ENCODE measurements around the gene GPC3.

GPC3 gene

GRCh38 chrX:133555782-133556458, 429.5 kb downstream of the GPC3 start:
- no peak for DNase-seq (ENCODE audit: low read depth)
- TF ChIP-seq, protein P1, sequence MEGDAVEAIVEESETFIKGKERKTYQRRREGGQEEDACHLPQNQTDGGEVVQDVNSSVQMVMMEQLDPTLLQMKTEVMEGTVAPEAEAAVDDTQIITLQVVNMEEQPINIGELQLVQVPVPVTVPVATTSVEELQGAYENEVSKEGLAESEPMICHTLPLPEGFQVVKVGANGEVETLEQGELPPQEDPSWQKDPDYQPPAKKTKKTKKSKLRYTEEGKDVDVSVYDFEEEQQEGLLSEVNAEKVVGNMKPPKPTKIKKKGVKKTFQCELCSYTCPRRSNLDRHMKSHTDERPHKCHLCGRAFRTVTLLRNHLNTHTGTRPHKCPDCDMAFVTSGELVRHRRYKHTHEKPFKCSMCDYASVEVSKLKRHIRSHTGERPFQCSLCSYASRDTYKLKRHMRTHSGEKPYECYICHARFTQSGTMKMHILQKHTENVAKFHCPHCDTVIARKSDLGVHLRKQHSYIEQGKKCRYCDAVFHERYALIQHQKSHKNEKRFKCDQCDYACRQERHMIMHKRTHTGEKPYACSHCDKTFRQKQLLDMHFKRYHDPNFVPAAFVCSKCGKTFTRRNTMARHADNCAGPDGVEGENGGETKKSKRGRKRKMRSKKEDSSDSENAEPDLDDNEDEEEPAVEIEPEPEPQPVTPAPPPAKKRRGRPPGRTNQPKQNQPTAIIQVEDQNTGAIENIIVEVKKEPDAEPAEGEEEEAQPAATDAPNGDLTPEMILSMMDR (conservative IDR thresholded peaks at IDR 0.05; ENCODE audit: low read length) = no peak
- no peak overlapping the region for H3K4me3 ChIP-seq (ENCODE audit: low read length)

DNA sequence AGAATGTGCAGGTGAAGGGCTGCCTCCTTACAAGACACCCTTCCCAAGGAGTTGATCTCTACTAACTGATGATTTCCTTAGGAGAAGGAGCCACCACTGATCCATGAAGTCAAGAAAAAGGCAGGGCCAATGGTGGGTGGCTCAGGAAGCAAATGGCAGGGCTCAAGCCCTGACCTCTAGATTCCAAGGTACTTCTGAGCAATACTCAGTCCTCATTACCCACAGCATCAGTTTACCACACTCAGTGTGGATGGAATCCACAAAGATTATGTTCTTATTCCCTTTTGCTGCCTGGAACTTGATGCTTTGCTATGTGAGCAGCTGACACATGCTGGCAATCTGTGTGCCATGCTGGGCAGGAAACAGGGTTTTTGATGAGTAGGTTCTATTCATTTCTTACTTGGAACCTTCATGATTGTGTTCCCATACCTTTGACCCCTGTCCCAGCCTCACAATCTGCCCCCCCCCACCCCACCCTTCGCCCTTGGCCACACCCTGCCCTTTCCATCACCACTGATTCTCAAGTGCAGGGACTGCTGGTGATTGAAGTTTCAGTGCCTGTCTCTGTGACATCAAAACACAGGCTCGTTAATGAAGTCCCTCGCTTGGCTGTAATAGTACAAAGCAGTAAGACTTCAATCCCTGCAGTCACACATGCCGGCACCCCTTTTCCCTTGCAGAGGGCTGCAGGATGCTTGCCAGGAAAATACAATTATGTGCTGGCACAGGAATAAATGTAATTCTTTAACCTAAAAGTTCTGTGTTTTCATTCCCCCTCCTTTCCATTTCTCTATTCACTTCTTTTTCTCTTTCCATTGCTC, 434.5 kb downstream of the GPC3 start:
- H3K4me3 ChIP-seq (ENCODE audit: low read length) = no peak overlapping the region
- TF ChIP-seq, protein P1 (conservative IDR thresholded peaks at IDR 0.05; ENCODE audit: low read length) = no peak
- no peak for DNase-seq (ENCODE audit: low read depth)

- TF ChIP-seq, protein P1 (conservative IDR thresholded peaks at IDR 0.05; ENCODE audit: low read length) = no peak
- DNase-seq (ENCODE audit: low read depth) = no peak
- no peak overlapping the region for H3K4me3 ChIP-seq (ENCODE audit: low read length)
Observed at GRCh38 chrX:133549295-133549933, 436.0 kb downstream of the GPC3 start.

GRCh38 chrX:133546441-133546840, 439.0 kb downstream of the GPC3 start:
- TF ChIP-seq, protein P1 (conservative IDR thresholded peaks at IDR 0.05; ENCODE audit: low read length) = no peak
- no peak overlapping the region for H3K4me3 ChIP-seq (ENCODE audit: low read length)
- no peak for DNase-seq (ENCODE audit: low read depth)

GRCh38 chrX:133544778-133545177, 440.6 kb downstream of the GPC3 start:
- DNase-seq (ENCODE audit: low read depth) = no peak
- TF ChIP-seq, protein P1 (conservative IDR thresholded peaks at IDR 0.05; ENCODE audit: low read length) = no peak
- H3K4me3 ChIP-seq (ENCODE audit: low read length) = no peak overlapping the region

DNA sequence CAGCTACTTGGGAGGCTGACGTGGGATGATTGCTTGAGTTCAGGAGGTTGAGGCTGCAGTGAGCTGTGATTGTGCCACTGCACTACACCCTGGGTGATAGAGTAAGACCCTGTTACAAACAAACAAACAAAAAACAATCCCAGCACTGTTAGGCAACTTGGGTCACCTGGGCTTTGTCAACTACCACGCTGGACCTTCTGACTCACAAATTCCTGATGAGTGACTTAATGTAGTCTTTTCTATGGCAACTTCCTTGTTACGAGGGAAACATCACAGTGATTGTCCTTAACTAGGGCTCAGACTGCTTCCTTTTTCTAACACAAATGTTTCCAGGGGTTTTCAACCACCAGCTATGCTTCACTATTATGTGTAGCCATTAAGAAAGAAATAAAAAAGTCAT, 441.3 kb downstream of the GPC3 start:
- DNase-seq (ENCODE audit: low read depth) = peak; percentile 74
- TF ChIP-seq, protein P1 (conservative IDR thresholded peaks at IDR 0.05; ENCODE audit: low read length) = no peak
- H3K4me3 ChIP-seq (ENCODE audit: low read length) = no peak overlapping the region
